ENCODE results near the gene TMPRSS6. TPM values are rescaled to one million over a fixed set of nuclear protein-coding genes. Genes with fewer than 3 reads are reported as not detected.
A peak's percentile ranks its signal among the peaks of the same experiment; 100 is the strongest.

TMPRSS6 gene
- total and polyA plus RNA-seq, 11 donors, result 0.91 TPM; not detected in 10

DNA sequence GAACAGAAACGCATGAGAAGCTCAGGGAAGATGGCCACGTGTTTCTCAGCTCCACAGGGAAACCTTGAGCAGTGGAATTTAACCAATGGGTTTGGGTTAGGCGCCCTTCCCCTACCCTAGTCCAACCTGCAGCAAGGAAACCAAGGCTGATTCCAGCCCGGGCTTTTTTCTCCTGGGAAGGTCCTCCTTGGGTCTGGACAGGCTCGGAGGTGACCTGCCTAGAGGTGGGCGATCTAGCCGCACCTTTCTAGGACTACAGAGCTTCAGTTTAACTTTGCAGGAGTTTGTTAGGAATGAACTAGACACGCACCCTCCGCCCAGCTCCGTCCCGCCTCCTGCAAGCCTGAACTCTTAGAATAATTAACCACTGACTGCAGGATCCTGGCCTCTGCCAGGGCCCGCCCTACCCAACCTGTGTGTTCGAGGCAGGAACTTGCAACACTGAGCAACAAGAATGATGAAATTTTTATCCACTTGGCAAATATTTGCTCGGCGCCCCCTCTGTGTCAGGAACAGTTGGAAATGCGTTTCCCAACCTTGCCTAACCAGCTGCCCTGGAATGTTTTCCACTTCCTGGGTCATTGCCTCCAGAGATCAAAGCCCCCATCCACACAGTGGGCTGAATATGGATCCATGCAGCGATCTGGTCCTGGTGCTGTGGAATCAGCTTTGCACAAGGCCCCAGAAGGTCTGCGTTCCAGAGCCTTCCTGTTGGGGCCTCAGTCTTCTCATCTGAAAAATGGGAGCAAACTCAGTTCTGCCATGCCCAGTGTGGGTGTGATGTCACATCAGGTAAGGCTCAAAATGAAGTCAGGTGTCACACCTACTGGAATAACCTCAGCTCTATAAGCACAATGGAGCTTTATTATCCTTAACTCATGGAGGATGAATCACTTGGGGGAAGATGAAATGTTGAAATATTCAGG is 76.7 kb downstream of the TMPRSS6 start:
- Histone ChIP-seq H3K4me3 (no peak overlapping the region), H3K4me1 (no peaks in the 10 kb centered on the region), H3K27ac (no peak overlapping the region), H3K27me3 (peaks cover 0 to 14% (median 0%) of the 10 kb centered on the region in 9 donors), H3K9me3 (no peaks in the 10 kb centered on the region), H3K36me3 (peaks cover 0 to 27% (median 20%) of the 10 kb centered on the region in 9 donors)
- intact Hi-C loops (cut with DNase I), result no loop called here
- 60 to 72% (median 70%) methylated on average over 18 of the region's 18 CpGs for WGBS, 4 donors
- peak in 2 of 4 donors; percentile 35 to 45 for ATAC-seq
- DNase-seq, result no peak
- TF ChIP-seq CTCF (IDR thresholded peaks at IDR 0.05) (no peak), POLR2A (IDR thresholded peaks at IDR 0.05) (no peak)

GRCh38 chr22:37032134-37032534 is 77.4 kb downstream of the TMPRSS6 start:
- no peaks in the 10 kb centered on the region for H3K4me1 ChIP-seq
- no peak overlapping the region for H3K4me3 ChIP-seq
- H3K27me3 ChIP-seq, result peaks cover 0 to 7% (median 0%) of the 10 kb centered on the region in 9 donors
- peaks cover 0 to 34% (median 27%) of the 10 kb centered on the region in 9 donors for H3K36me3 ChIP-seq
- WGBS, 4 donors, result 63 to 76% (median 73%) methylated on average over 2 of the region's 2 CpGs
- H3K27ac ChIP-seq, result no peak overlapping the region
- no peaks in the 10 kb centered on the region for H3K9me3 ChIP-seq
- intact Hi-C loops (cut with DNase I), result no loop called here
- TF ChIP-seq POLR2A (IDR thresholded peaks at IDR 0.05) (no peak), CTCF (IDR thresholded peaks at IDR 0.05) (no peak)
- no peak for DNase-seq
- ATAC-seq, result no peak

DNA sequence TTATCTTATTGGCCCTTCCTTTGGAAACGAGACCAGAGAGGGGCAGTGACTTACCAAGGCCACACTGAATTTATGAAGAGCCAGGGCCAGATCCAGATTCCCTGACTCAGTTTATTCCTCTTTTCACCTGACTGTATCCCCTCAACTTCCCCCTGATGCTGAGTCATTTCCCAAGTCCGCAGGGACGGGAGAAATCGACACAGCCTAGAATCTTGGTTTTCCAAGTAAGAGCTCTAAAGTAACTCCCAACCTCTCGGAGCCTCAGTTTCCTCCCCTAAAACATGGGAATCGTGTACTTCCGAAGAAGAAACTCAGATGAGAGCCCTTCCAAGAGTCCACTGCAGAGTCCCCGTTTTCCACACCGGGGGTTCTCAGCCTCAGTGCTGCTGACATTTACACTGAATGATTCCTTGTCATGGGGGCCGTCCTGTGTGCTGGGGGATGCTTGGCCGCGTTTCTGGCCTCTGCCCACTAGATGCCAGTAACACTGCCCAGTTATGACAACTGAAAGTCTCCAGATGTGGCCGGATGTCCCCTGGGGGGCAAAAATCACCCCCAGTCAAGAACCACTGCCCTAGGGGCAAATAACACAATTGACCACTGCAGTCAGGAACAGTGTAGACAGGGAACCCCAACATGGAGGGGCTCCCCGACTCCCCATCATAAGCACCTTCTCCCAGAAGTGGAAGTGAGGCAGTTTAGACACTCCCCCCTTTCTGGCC is 78.8 kb downstream of the TMPRSS6 start:
- WGBS, 4 donors, result 67 to 75% (median 72%) methylated on average over 13 to 14 of the region's 14 CpGs
- Histone ChIP-seq H3K27me3 (peaks cover 0 to under 1% (median 0%) of the 10 kb centered on the region in 9 donors), H3K36me3 (peaks cover 0 to 48% (median 32%) of the 10 kb centered on the region in 9 donors), H3K4me3 (no peak overlapping the region), H3K27ac (no peak overlapping the region), H3K9me3 (no peaks in the 10 kb centered on the region), H3K4me1 (peaks cover 0 to 13% (median 0%) of the 10 kb centered on the region in 12 donors)
- intact Hi-C loops (cut with DNase I), result no loop called here
- DNase-seq (no peak), ATAC-seq (no peak)
- no peak for TF ChIP-seq POLR2A (IDR thresholded peaks at IDR 0.05)
- no peak for TF ChIP-seq CTCF (IDR thresholded peaks at IDR 0.05)

Data from heart left ventricle (tissue), 16 donors.